Pancreas (tissue), 10 donors: ENCODE measurements around the gene MECR. TPM values are rescaled to one million over a fixed set of nuclear protein-coding genes. Genes with fewer than 3 reads are reported as not detected.
"Not testable (repeated sequence)": the region's sequence is repeated elsewhere in the genome, so short reads cannot be mapped to it uniquely, and the experiment has no call there.

Experiments
- ATAC-seq, 4 donors: fragments of 200-7000 bp; cut with Tn5 transposase; one replicate each; pipeline versions ENCODE4 v1.8.0 to v1.9.1; 2020; ENCODE audit warnings: mild to moderate bottlenecking in 4 of 4, moderate library complexity in 4 of 4
- DNase-seq, 6 donors: peaks; one replicate each; pipeline ENCODE4 v3.0.0-alpha.2; 2020
- FAIRE-seq: peaks from 2 replicates; lab custom pipeline; 2012; peaks lifted over from hg19 to GRCh38; lab: Jason Lieb, UNC
- H3K27ac ChIP-seq, 4 donors: fragments of 200-600 bp; sonication (generic); 1 replicate in 3 of 4; 2 replicates in 1 of 4; pipeline versions ENCODE4 v1.5.0 to v1.8.0; 2020
- H3K27me3 ChIP-seq, 4 donors: fragments of 200-600 bp; one replicate each; pipeline ENCODE4 v1.8.0; 2021
- H3K36me3 ChIP-seq, 3 donors: fragments of 200-600 bp; sonication (generic) in 1 of 3; one replicate each; pipeline versions ENCODE4 v1.5.0 to v1.8.0; 2020 to 2021
- H3K4me1 ChIP-seq, 3 donors: fragments of 200-600 bp; one replicate each; pipeline ENCODE4 v1.8.0; 2021
- H3K4me3 ChIP-seq, 4 donors: fragments of 200-600 bp; sonication (generic) in 2 of 4; one replicate each; pipeline versions ENCODE4 v1.5.0 to v1.8.0; 2020 to 2021
- H3K9me3 ChIP-seq, 4 donors: fragments of 200-600 bp; one replicate each; pipeline ENCODE4 v1.8.0; 2021
- WGBS, 2 donors: extraction: QIAGEN DNeasy Blood & Tissue Kit; methylation state at CpG; one replicate each; pipeline ENCODE4 v1.1.7; 2013; 5-methylcytosine and 5-hydroxymethylcytosine counted together
- intact Hi-C, 3 donors: fragments of 100-400 bp; cut with DNase I; formaldehyde crosslinking; loops; one replicate each; pipeline versions ENCODE4 v1.11.1 to v1.14.2; 2022
- polyA plus RNA-seq, 2 donors: library from polyadenylated mRNA; stranded (reverse); fragments of 200-250 nt; gene quantifications; one replicate each; pipeline ENCODE4 v1.2.3, GENCODE V29; 2013
- total RNA-seq, 6 donors: library from RNA; stranded (reverse); fragmentation: NEBNext Ultra II Directional in 4 of 6; extraction: Animal tissue kit (Norgen Biotek cat#: 25700) in 4 of 6; gene quantifications; one replicate each; pipeline versions ENCODE4 v1.2.1 to v1.2.4, GENCODE V29; 2021 to 2023
- TF ChIP-seq, protein P1 (sequence below), 4 donors: fragments of 200-600 bp; sonication (generic) in 3 of 4; IDR thresholded peaks; one replicate each; pipeline versions ENCODE4 v1.5.0 to v1.8.0; 2021; ENCODE audit warnings: antibody characterized with exemption in 4 of 4
- donor health status: healthy with polysubstance abuse.
- donor health status: DM: no; HTN: no; CAD: no; lungs with moderate emphysema.
- donor health status: DM: no; HTN: no; CAD: no.
- donor health status: control.
- donor health status: control.
- donor health status: Bipolar disorder and iron deficiency.
- donor health status: DM: yes; HTN: yes; CAD: no.
- donor health status: DM: no; HTN: no; CAD: no.
- donor health status: DM: no; HTN: no; CAD: no.
- donor health status: DM: yes; HTN: yes; CAD: no.

MECR gene
- total and polyA plus RNA-seq, 8 donors: 9.0 to 19.6 (median 10.5) TPM

- 3 to 5% methylated on average over 53 to 82 of the region's 82 CpGs for WGBS, 2 donors
- TF ChIP-seq, protein P1, sequence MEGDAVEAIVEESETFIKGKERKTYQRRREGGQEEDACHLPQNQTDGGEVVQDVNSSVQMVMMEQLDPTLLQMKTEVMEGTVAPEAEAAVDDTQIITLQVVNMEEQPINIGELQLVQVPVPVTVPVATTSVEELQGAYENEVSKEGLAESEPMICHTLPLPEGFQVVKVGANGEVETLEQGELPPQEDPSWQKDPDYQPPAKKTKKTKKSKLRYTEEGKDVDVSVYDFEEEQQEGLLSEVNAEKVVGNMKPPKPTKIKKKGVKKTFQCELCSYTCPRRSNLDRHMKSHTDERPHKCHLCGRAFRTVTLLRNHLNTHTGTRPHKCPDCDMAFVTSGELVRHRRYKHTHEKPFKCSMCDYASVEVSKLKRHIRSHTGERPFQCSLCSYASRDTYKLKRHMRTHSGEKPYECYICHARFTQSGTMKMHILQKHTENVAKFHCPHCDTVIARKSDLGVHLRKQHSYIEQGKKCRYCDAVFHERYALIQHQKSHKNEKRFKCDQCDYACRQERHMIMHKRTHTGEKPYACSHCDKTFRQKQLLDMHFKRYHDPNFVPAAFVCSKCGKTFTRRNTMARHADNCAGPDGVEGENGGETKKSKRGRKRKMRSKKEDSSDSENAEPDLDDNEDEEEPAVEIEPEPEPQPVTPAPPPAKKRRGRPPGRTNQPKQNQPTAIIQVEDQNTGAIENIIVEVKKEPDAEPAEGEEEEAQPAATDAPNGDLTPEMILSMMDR (IDR thresholded peaks at IDR 0.05): peak; percentile 70 to 74 (median 74)
- no peak for FAIRE-seq
- intact Hi-C loops: loop anchor here in 1 of 3 donors (5.0 to 10.0 kb wide), 2 partner anchors 1139 to 1476 kb away; no protein-coding TSS in a partner anchor
- Histone ChIP-seq H3K4me3 (peak within 1 kb of the TSS; percentile 43 to 72 (median 62)), H3K36me3 (no peaks in the 10 kb centered on the region), H3K27me3 (no peaks in the 10 kb centered on the region), H3K27ac (peak within 1 kb of the TSS; percentile 31 to 58 (median 46)), H3K9me3 (no peaks in the 10 kb centered on the region), H3K4me1 (no peaks in the 10 kb centered on the region)
- DNase-seq: peak; percentile 72 to 98 (median 89)
- peak; percentile 84 to 88 (median 86) for ATAC-seq
Measured at GRCh38 chr1:29235955-29236711, 5.4 kb upstream of the MECR start, which contains the start of gene PTPRU. PTPRU (plus strand) TSS chr1:29236522; CDS start chr1:29236645, 123 bp downstream.

- intact Hi-C loops: loop anchor here in 1 of 3 donors (5.0 to 10.0 kb wide), 2 partner anchors 1140 to 1477 kb away; no protein-coding TSS in a partner anchor
- not testable (repeated sequence) for FAIRE-seq, ATAC-seq, H3K9me3 ChIP-seq, DNase-seq, H3K4me1 ChIP-seq, H3K4me3 ChIP-seq, H3K27ac ChIP-seq, H3K27me3 ChIP-seq, H3K36me3 ChIP-seq
- 65 to 76% methylated on average over 9 of the region's 9 CpGs for whole genome bisulfite sequencing, 2 donors
Measured at GRCh38 chr1:29234881-29235280, 4.1 kb upstream of the MECR start.

DNA sequence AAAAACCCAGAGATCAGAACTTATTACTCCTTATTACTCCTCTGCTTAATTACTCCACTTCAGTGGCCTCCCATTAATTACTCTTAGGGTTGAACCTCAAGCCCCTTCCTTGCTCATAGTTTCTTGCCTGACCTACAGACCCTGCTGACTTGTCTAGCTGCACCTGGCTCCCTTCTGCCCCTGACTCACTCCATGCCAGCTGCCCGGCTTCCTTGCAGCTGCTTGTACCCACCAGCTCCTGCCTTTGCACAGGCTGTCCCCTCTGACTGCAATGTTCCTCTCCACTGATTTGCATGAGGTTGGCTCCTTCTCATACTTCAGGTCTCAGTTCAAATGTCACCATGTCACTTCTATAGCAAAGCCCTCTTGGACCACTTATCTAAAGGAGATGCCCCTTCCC is 3.7 kb upstream of the MECR start:
- Histone ChIP-seq H3K27me3 (no peaks in the 10 kb centered on the region), H3K9me3 (no peaks in the 10 kb centered on the region), H3K27ac (no peak overlapping the region), H3K4me1 (peaks cover 0 to 8% (median 7%) of the 10 kb centered on the region in 3 donors), H3K36me3 (no peaks in the 10 kb centered on the region), H3K4me3 (no peak overlapping the region)
- intact Hi-C loops: loop anchor here in 1 of 3 donors (10.0 kb wide), 1 partner anchor 1140 kb away; no protein-coding TSS in a partner anchor
- WGBS, 2 donors: 52% methylated on average over 1 of the region's 1 CpG
- ATAC-seq (no peak), DNase-seq (no peak), FAIRE-seq (no peak)
- TF ChIP-seq, protein P1 (IDR thresholded peaks at IDR 0.05): no peak

DNA sequence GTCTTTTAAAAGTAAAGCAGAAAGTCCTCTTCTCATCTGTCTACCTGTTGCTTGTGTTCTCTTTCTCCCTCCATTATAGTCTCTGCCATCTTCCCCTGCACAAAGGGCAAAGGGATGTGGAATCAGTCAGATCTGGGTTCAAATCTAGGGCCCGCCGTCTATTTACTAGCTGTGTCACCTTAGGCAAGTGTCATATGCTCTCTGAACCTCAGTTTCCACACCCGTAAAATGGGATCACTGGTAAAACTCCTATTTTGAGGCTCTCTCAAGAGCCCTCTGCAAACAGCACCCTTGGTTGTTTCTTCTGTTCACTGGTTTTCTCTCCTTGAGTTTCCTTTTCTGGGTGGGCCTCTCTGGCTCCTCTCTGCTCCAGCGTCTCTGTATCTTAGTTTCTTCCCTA is 3.0 kb upstream of the MECR start:
- FAIRE-seq (no peak), ATAC-seq (no peak), DNase-seq (no peak)
- Histone ChIP-seq H3K4me1 (peaks cover 0 to 8% (median 7%) of the 10 kb centered on the region in 3 donors), H3K9me3 (no peaks in the 10 kb centered on the region), H3K36me3 (no peaks in the 10 kb centered on the region), H3K4me3 (no peak overlapping the region), H3K27ac (no peak overlapping the region), H3K27me3 (no peaks in the 10 kb centered on the region)
- intact Hi-C loops: loop anchor here in 1 of 3 donors (10.0 kb wide), 1 partner anchor 1141 kb away; no protein-coding TSS in a partner anchor
- TF ChIP-seq, protein P1 (IDR thresholded peaks at IDR 0.05): no peak
- WGBS, 2 donors: 68 to 77% methylated on average over 4 of the region's 4 CpGs

- ATAC-seq (no peak), FAIRE-seq (no peak), DNase-seq (no peak)
- WGBS, 2 donors: 69 to 74% methylated on average over 3 of the region's 3 CpGs
- Histone ChIP-seq H3K27ac (no peak overlapping the region), H3K36me3 (no peaks in the 10 kb centered on the region), H3K4me1 (peaks cover 0 to 8% (median 7%) of the 10 kb centered on the region in 3 donors), H3K9me3 (no peaks in the 10 kb centered on the region), H3K4me3 (no peak overlapping the region), H3K27me3 (no peaks in the 10 kb centered on the region)
- TF ChIP-seq, protein P1 (IDR thresholded peaks at IDR 0.05): no peak
- intact Hi-C loops: loop anchor here in 1 of 3 donors (10.0 kb wide), 1 partner anchor 1142 kb away; no protein-coding TSS in a partner anchor
Measured at GRCh38 chr1:29232387-29232786, 1.7 kb upstream of the MECR start.
